D721Med (cell line): ENCODE measurements around the gene ZDHHC6.

Experiments used
- DNase-seq: peaks from one replicate; pipeline ENCODE4 v3.0.0; 2011; ENCODE audit warnings: low spot score; ENCODE audit not compliant: insufficient read length
- FAIRE-seq: peaks from 2 replicates; lab custom pipeline; 2011; peaks lifted over from hg19 to GRCh38; lab: Jason Lieb, UNC
- TF ChIP-seq, protein P1 (sequence below): IDR thresholded peaks from 2 replicates; pipeline ENCODE4 v1.5.1; 2012; ENCODE audit warnings: mild to moderate bottlenecking, control low read depth; ENCODE audit not compliant: insufficient read depth; ENCODE audit errors: missing control alignments

ZDHHC6 gene, protein sequence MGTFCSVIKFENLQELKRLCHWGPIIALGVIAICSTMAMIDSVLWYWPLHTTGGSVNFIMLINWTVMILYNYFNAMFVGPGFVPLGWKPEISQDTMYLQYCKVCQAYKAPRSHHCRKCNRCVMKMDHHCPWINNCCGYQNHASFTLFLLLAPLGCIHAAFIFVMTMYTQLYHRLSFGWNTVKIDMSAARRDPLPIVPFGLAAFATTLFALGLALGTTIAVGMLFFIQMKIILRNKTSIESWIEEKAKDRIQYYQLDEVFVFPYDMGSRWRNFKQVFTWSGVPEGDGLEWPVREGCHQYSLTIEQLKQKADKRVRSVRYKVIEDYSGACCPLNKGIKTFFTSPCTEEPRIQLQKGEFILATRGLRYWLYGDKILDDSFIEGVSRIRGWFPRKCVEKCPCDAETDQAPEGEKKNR

DNA sequence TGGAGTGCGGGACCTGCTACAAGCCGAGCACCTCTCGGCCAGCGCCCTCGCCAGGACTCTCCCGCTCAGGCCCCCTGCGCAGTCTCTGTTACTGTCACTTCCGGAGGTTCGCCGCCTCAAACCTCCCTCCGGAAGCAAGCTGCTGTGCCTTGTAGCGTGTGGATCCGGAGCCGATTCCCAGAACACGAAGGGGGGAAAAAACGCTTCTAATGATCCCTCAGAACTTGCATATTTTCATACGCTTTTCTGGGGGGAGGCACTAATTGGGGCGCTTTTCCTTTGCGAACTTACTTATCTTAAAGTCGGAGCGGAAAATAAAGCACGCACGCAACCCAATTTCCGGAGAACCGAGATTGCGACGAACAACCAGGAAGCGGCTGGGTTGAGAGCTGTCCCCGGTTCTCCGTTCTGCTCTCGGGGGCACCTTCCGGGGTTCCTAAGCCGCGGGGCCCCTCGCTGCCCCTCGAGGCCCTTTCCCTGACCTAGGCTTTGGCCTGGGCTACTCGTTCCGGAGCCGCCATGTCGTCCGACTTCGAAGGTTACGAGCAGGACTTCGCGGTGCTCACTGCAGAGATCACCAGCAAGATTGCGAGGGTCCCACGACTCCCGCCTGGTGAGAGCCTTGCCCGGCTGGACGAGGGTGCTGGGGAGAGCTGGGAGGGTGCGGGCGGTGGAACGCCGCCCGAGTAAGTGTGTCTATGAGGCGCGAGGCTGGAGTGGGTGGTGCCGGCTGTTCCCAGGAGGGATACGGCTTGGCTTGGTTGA is at the start of gene ZDHHC6, which contains the start of gene VTI1A:
Gene ZDHHC6, minus strand, starts transcription at position 60 of the 765 bp plus-strand sequence. CDS start 1,478 bp downstream, outside the sequence.
Gene VTI1A, plus strand, starts transcription at position 361 of the 765 bp plus-strand sequence. Its CDS starts 159 bp downstream, at position 520.
- no peak for FAIRE-seq
- DNase-seq = peak; percentile 16
- TF ChIP-seq, protein P1, sequence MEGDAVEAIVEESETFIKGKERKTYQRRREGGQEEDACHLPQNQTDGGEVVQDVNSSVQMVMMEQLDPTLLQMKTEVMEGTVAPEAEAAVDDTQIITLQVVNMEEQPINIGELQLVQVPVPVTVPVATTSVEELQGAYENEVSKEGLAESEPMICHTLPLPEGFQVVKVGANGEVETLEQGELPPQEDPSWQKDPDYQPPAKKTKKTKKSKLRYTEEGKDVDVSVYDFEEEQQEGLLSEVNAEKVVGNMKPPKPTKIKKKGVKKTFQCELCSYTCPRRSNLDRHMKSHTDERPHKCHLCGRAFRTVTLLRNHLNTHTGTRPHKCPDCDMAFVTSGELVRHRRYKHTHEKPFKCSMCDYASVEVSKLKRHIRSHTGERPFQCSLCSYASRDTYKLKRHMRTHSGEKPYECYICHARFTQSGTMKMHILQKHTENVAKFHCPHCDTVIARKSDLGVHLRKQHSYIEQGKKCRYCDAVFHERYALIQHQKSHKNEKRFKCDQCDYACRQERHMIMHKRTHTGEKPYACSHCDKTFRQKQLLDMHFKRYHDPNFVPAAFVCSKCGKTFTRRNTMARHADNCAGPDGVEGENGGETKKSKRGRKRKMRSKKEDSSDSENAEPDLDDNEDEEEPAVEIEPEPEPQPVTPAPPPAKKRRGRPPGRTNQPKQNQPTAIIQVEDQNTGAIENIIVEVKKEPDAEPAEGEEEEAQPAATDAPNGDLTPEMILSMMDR = peak; percentile 7

DNA sequence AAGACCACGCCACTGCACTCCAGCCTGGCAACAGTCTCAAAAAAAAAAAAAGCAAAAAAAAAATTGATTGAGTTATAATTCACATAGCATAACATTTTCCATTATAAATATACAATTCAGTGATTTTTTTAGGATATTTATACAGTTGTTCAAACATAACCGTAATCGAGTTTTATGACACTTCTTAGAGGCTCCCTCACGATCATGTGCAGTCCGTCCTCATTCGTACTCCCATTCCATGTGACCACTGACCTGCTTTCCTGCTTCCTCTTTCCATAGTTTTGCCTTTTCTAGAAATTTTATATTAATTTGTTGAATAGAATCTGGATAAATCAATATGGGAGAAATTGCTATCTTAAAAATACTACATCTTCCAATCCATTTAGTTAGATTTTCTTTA is 46.0 kb upstream of the ZDHHC6 start:
- DNase-seq = no peak
- no peak for FAIRE-seq
- TF ChIP-seq, protein P1 = no peak

DNA sequence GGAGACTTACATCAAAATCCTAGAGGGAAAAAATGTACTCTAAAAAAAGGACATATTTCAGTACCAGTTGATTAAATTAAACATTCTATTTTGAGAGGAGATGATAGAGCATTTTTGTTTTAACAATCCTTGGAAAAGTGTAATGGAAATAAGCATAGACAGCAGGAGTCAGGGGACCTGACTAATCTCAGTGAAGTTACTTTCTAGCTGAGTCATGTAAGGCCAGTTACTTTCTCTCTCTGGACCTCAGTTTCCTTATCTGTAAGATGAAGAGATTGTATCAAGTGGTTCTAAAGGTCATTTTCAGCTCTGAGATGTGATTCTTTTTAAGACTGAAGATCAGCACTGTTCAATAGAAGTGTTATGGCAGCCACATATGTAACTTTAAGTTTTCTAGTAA is 44.4 kb upstream of the ZDHHC6 start:
- no peak for DNase-seq
- TF ChIP-seq, protein P1 = no peak
- no peak for FAIRE-seq

DNA sequence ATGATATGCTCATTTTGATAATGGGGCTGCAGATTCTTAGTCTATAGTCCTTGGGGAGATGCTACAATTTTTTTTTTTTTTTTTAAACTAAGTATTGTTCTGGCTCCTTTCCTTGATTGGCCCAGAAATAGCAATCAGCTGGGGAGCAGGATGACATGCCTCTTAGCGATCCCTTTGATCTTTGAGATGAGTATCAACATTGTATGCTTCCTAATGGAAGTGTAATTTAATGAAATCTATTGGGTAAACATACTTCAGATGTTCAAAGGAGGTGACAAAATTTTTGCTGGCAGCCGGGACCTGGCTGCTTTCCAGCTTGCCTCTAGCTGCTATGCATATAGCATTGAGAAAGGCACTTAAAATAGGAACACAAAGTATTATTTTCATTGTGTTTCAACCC is 43.8 kb upstream of the ZDHHC6 start:
- TF ChIP-seq, protein P1 = no peak
- FAIRE-seq (no peak), DNase-seq (no peak)

DNA sequence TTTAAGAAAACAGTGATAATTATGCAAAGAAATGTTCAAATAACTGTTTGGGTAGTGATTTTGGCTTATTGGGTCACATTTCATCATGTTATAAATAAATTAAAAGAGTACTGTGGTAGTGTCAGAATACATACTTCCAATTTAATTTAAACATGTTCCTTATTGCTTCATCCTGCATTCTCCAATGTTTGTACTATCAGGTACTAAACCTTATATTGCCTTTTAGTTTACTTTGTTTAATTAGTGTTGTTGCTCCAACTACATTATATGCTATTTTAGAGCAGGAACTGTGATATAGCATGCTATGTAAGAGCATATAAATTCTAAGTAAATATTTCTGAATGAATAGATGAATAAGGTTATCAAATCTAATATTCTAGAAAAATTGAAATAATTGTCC is 41.2 kb upstream of the ZDHHC6 start:
- DNase-seq = no peak
- FAIRE-seq = no peak
- TF ChIP-seq, protein P1 = no peak

DNA sequence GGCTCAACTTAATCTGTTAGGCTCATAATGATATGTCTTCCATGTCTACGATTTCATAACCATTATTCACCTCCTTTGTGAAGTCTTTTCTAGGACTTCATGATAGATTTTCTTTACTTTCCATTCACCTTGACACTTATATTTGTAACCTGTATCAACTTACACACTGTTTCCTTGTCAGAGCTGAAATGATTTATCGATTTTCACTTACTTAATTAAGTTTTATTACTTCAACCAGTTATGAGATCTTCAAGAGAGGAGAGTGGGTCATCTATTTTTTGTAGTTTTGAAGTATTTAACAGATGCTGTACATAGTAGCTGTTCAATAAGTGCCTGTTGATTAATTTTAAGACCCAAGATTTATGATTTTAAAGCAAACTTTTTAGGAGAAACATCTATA is 37.7 kb upstream of the ZDHHC6 start:
- FAIRE-seq (no peak), DNase-seq (no peak)
- TF ChIP-seq, protein P1 = no peak
